HG03520 (cell line): Measurements from ENCODE around the gene ID3.

ENCODE experiments used
- ATAC-seq: cut with Tn5 transposase; IDR thresholded peaks from one replicate; pipeline ENCODE4 v1.9.1; 2021; ENCODE audit warnings: mild to moderate bottlenecking, moderate library complexity; ENCODE audit not compliant: unreplicated experiment

Gene ID3, protein sequence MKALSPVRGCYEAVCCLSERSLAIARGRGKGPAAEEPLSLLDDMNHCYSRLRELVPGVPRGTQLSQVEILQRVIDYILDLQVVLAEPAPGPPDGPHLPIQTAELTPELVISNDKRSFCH

DNA sequence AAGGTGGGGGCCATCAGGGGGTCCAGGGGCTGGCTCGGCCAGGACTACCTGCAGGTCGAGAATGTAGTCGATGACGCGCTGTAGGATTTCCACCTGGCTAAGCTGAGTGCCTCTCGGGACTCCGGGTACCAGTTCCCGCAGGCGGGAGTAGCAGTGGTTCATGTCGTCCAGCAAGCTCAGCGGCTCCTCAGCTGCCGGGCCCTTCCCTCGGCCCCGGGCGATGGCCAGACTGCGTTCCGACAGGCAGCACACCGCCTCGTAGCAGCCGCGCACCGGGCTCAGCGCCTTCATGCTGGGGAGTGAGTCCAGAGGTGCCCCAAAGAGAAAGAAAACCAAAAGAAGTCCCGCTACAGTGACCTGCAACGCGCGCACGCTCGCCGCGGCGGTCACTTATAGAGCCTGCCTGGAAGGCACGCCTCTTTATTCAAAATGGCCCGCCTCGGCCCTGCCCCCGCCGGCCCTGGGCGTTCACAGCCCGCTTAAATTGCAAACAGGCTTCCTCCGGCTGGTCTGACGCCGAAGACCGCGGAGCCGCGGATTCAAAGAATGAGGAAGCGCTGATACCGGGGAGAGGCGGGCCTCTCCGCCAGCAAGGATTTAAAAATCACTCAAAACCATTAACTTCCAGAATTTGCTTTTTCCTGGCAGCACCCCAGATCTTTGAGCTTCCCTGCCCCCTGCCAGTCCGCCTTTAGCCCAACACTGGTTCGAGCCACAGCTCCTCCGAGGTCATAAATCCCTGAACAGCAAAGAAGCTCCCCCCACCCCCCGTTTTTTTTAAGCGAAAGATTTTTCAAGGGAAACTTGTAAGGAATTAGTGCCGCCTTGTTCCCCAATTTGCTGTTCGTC is at the start of gene ID3:
TSS of gene ID3 (minus strand) at position 366 of the 849 bp plus-strand sequence. CDS start at position 291, 75 bp downstream.
- peak; percentile 46 for ATAC-seq

DNA sequence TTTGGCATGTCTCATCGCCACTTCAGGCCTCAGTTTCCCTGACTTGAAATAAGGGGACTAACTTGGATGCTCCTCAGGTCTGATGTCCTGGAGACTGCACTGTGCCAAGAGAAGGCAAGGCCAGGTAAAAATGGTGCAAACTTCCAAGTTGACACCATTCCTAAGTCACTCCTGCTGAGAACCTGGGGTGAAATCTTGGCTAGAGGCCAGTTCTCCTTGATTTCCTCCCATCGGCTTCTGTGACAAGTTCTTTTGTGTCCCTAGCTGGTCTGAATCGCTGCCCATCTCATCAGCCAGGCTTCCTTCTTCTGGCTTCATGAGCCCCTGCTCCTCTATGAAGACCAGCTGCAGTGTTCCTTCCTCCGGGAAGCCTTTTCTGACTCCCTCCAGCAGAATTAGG is 48.6 kb upstream of the ID3 start:
- ATAC-seq: no peak

DNA sequence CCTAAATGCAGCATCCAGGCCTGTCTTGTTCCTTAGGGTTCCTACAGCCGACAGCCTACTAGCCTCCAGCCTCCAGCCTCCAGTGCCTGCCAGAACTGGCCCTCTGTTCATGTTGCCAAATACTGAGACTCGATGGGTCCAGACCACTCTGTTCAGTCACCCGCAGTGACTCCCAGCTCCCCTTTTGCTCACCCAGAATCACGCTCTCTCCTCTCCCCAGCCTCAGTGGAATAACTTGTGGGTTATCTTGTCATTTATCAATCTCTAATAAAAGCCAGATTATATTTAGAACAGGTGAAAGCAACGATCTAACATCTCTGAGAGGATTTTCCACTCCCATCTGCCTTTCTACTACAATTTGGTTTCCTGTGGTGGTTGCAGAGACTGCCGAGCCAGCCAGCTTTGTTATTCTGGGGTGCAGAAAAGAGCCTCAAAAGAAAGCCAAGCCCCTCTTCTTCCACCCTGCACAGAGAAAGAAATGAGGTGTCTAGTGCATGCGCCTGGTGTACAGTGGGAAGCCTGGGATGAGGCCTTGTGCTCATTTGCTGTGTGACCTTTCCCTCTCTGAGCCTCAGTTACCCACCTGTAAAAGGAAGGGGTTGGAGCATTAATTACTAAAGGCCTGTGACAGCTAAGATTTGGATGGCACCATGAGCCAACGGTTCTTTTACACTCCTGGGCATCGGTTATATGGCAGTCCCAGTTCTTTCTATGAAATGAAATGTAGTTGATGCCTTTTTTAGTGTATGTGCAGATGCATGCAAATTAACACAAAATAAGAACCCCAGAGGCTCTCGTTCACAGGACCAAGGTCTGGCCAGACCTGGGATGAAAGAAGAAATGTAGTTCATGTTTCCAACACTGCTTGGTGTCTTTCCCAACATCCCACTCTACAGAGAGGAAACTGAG is 42.9 kb upstream of the ID3 start:
- no peak for ATAC-seq

DNA sequence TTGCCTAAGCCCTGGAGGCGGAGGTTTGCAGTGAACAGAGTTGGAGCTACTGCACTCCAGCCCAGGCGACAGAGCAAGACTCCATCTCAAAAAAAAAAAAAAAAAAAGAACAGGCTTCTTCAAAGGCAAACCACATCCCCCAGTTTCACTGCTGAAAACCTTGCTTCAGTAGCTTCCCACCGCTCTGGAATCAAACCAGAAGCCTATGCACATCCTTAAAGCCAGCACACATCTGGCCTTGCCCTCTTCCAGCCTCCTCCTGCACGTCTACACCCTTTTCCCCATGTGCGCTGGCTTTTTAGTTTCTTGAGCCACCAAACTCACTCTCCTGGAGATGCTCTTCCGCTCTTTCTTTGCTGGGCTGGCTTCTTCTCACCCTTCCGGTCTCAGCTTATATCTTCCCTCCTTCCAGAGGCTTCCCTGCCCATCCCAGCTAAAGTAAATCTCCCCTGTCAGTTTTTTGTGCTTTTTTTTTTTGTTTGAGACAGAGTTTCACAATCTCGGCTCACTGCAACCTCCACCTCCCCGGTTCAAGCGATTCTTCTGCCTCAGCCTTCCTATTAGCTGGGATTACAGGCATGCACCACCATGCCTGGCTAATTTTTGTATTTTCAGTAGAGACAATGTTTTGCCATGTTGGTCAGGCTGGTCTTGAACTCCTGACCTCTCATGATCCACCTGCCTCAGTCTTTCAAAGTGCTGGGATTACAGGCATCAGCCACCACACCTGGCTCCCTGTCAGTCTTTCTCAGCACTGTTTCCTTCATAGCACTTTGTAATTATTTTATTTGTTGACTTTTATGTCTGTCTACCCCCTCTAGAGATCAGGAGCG is 42.0 kb upstream of the ID3 start:
- ATAC-seq: no peak

- ATAC-seq: no peak
These were observed 41.0 kb upstream of the ID3 start for GRCh38 chr1:23600283-23600682.

DNA sequence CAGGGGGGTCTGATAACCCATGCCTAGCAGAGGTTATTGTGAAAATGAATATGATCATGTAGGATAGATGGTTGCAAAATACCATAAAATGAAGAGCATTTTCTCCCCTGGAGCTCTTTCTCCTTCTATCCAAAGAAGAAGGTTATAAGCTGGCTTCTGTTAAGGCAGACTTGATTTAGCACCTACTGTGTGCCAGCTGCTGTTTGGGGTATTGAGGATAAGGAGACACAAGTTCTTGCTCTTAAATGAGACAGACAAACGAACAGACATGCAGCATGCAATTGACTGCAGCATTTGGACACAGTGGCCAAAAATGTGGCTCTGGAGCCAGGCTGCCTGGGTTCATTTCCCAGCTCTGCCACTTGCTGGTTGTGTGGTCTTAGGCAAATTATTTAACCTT is 39.8 kb upstream of the ID3 start:
- no peak for ATAC-seq

GRCh38 chr1:23598424-23598823 is 39.1 kb upstream of the ID3 start:
- no peak for ATAC-seq

- no peak for ATAC-seq
These were observed 38.5 kb upstream of the ID3 start for GRCh38 chr1:23597635-23598388.

DNA sequence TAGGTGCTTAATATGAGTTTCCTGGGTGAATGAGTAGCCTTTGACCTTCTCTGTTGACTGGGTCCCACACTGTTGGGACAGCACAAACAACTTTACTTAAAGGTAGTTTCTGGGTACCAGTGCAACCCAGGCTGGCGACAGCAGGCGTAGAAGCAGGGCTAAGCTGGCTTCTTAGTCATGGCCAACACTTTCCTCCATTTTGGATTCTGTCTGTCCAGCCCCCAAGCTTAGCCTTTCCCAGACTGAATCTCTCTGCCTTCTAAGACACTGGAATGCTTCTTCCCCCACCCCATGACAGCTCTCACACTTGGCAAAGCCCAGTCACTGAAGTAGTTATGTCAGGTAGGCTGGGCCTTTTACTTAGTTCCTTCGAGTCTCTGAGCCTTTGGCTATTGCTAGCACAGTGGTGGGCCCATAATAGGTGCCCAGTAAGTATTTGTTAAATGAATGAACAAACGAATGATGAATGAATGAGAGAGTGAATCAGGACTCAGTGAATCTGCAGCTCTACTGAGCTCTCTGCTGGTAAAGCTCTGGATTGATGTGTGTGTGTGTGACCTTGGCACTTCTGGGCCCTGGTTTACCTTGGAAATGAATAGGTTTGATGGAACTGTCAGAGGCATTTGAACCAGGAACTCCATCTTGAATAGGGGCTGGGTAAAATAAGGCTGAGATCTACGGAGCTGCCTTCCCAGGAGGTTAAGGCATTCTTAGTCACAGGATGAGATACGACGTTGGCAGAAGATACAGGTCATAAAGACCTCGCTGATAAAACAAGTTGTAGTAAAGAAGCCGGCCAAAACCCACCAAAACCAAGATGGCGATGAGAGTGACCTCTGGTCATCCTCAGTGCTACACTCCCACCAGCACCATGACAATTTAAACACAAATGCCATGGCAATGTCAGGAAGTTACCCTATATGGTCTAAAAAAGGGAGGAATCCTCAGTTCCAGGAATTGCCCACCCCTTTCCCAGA is 37.4 kb upstream of the ID3 start:
- ATAC-seq: no peak

- no peak for ATAC-seq
These were observed 35.6 kb upstream of the ID3 start for GRCh38 chr1:23594927-23595353.

DNA sequence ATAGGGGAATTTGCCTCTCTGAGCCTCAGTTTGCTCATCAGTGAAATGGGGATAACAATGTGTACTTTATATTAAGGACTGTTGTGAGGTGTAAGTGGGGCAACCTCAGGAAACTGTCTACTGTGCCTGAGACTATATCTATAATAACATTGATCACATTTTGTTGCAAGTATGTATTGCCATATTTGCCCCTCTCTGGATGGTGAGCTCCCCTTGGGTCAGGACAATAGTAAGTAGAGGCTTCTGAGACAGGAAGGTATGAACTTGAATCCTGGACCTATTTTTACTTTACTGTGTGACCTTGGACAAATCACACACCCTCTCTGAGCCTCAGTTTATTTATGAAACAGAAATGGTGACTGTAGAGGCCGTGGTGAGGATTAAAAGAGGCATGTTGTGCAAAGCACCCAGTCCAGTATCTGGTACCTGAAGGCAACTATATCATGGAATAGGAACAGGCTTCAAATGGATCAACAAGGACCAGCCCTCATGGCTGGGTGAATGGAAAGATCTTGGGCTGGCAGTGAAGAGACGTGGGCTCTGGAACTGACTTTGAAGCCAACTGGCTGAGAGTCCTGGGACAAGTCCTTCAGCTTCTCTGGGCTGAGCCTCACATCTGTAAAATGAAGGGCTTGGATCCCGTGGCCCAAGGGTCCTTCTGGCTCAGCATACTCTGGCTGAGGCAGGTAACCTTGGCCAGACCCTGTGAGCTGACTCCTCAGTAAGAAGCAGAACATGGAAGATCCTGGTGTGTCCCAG is 35.0 kb upstream of the ID3 start:
- no peak for ATAC-seq

- ATAC-seq: no peak
These were observed 34.4 kb upstream of the ID3 start for GRCh38 chr1:23593556-23594148.

DNA sequence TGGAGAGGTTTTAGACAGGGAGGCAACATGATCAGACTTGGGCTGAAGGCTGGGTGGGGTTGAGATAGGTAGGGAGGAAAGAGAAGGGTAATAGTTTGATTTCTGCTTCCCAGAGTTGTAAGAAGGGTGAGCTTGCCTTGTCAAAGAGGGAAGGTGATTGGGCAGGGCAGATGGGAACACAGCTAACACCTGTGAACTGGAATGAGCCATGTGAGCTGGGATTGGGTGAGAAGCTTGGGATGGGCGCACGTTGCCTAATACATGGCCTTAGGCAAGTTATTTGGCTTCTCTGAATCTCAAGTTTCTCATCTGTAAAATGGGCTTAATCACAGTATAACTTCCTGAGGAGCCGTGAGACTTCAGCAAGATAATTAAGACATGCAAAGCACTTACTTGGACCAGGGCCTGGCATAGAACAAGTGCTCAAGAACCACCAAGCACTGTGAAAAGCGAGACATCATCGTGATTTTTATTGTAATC is 33.8 kb upstream of the ID3 start:
- ATAC-seq: no peak

DNA sequence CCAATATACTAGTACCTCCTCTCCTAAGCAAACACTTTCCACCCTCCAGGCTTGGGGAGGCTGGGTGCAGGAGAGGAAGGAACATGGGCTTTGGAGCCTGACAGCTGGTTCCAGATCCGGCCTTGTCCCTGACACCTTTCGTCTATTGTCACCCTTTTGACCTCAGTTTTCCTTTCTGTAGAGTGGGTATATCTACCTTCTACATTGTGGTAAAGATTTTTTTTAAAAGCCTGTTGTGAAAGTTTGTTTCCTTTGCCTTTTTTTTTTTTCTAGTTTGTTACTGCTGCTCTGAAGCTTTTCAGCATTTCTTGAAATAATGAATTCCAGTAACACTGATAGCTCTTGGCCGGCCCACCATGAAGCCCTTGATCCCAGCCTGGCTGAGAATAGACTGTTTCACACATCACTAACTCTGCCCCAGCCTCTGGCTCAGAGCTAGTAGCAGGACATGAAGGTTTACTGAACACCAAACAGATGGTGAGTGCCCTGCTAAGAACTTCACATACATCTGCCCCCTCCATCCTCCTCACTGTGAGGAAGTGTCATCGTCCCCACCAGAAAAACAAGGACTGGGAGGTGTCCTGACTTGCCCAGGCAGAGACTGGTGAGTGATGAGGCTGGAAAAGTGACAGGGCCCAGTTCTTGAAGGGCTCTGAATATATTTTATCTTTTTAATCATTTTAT is 33.0 kb upstream of the ID3 start:
- no peak for ATAC-seq

- ATAC-seq: peak; percentile 43
These were observed 32.3 kb upstream of the ID3 start for GRCh38 chr1:23591460-23592208.

GRCh38 chr1:23590058-23590783 is 30.9 kb upstream of the ID3 start:
- no peak for ATAC-seq
